H9 (cell line): Measurements from ENCODE around the gene SUV39H1. TPM values are rescaled to one million over a fixed set of nuclear protein-coding genes. Genes with fewer than 3 reads are reported as not detected.

Experiments used
- DNase-seq: peaks from one replicate; pipeline ENCODE4 v3.0.0-alpha.2; 2017
- H2AFZ ChIP-seq: one replicate; pipeline ENCODE4 v1.6.1; 2013; ENCODE audit warnings: mild to moderate bottlenecking, low read length, control low read depth, moderate library complexity
- H2AK5ac ChIP-seq: 2 replicates; pipeline ENCODE4 v1.6.1; 2013; ENCODE audit warnings: low read length, control low read depth, mixed read lengths; ENCODE audit not compliant: insufficient read length
- H2BK120ac ChIP-seq: one replicate; pipeline ENCODE4 v1.6.1; 2013; ENCODE audit warnings: low read depth, mild to moderate bottlenecking, low read length, control low read depth, inconsistent platforms; ENCODE audit not compliant: poor library complexity, severe bottlenecking
- H2BK12ac ChIP-seq: 2 replicates; pipeline ENCODE4 v1.6.1; 2013; ENCODE audit warnings: low read length, control low read depth, mixed read lengths, low read depth; ENCODE audit not compliant: insufficient read length
- H2BK15ac ChIP-seq: 2 replicates; pipeline ENCODE4 v1.6.1; 2013; ENCODE audit warnings: low read depth, low read length, control low read depth
- H2BK20ac ChIP-seq: one replicate; pipeline ENCODE4 v1.6.1; 2013; ENCODE audit warnings: low read depth, mild to moderate bottlenecking, low read length, control low read depth, inconsistent platforms; ENCODE audit not compliant: poor library complexity, severe bottlenecking
- H2BK5ac ChIP-seq: 2 replicates; pipeline ENCODE4 v1.6.1; 2013; ENCODE audit warnings: low read length, control low read depth, mixed read lengths; ENCODE audit not compliant: insufficient read length
- H3K14ac ChIP-seq: 2 replicates; pipeline ENCODE4 v1.6.1; 2013; ENCODE audit warnings: low read length, control low read depth; ENCODE audit not compliant: insufficient read depth
- H3K18ac ChIP-seq: 2 replicates; pipeline ENCODE4 v1.6.1; 2013; ENCODE audit warnings: low read depth, mild to moderate bottlenecking, mixed read lengths, low read length, control low read depth; ENCODE audit not compliant: insufficient read length
- H3K23ac ChIP-seq: 2 replicates; pipeline ENCODE4 v1.6.1; 2013; ENCODE audit warnings: low read length, control low read depth, mixed read lengths, low read depth; ENCODE audit not compliant: insufficient read length
- H3K23me2 ChIP-seq: 2 replicates; pipeline ENCODE4 v1.6.1; 2013; ENCODE audit warnings: low read depth, mild to moderate bottlenecking, mixed read lengths, low read length, control low read depth; ENCODE audit not compliant: insufficient read length, poor library complexity, severe bottlenecking
- H3K27ac ChIP-seq: 2 replicates; pipeline ENCODE4 v1.5.1; 2013; ENCODE audit warnings: low read length, control low read depth, mixed read lengths, low read depth; ENCODE audit not compliant: insufficient read length
- H3K27me3 ChIP-seq: 2 replicates; pipeline ENCODE4 v1.6.1; 2013; ENCODE audit warnings: low read length, control low read depth, inconsistent platforms; ENCODE audit not compliant: insufficient read depth
- H3K4ac ChIP-seq: 2 replicates; pipeline ENCODE4 v1.6.1; 2013; ENCODE audit warnings: low read depth, mild to moderate bottlenecking, control low read depth, inconsistent platforms, low read length, moderate library complexity
- H3K4me1 ChIP-seq: 2 replicates; pipeline ENCODE4 v1.6.1; 2013; ENCODE audit warnings: low read length, control low read depth, inconsistent platforms; ENCODE audit not compliant: insufficient read depth
- H3K4me2 ChIP-seq: 2 replicates; pipeline ENCODE4 v1.6.1; 2013; ENCODE audit warnings: low read length, control low read depth, mixed read lengths; ENCODE audit not compliant: insufficient read length, insufficient read depth
- H3K56ac ChIP-seq: 2 replicates; pipeline ENCODE4 v1.6.1; 2013; ENCODE audit warnings: low read depth, mild to moderate bottlenecking, mixed read lengths, low read length, control low read depth; ENCODE audit not compliant: insufficient read length
- H3K79me1 ChIP-seq: 2 replicates; pipeline ENCODE4 v1.6.1; 2013; ENCODE audit warnings: low read depth, mild to moderate bottlenecking, moderate library complexity, low read length, control low read depth, inconsistent platforms; ENCODE audit not compliant: insufficient read depth, poor library complexity, severe bottlenecking
- H3K79me2 ChIP-seq: 2 replicates; pipeline ENCODE4 v1.6.1; 2013; ENCODE audit warnings: low read length, control low read depth, inconsistent platforms; ENCODE audit not compliant: insufficient read depth
- H3K9ac ChIP-seq: 2 replicates; pipeline ENCODE4 v1.6.1; 2013; ENCODE audit warnings: low read length, control low read depth, mixed read lengths; ENCODE audit not compliant: insufficient read length; ENCODE audit errors: extremely low read depth
- H3K9me3 ChIP-seq: one replicate; pipeline ENCODE4 v1.6.1; 2013; ENCODE audit warnings: low read depth, low read length, inconsistent platforms; ENCODE audit not compliant: control insufficient read depth
- H3T11ph ChIP-seq: one replicate; pipeline ENCODE4 v1.6.1; 2013; ENCODE audit warnings: mild to moderate bottlenecking, low read length, control low read depth, inconsistent platforms
- H4K20me1 ChIP-seq: one replicate; pipeline ENCODE4 v1.6.1; 2013; ENCODE audit not compliant: control insufficient read depth, insufficient read length, insufficient read depth
- H4K5ac ChIP-seq: 2 replicates; pipeline ENCODE4 v1.6.1; 2013; ENCODE audit warnings: low read depth, mild to moderate bottlenecking, mixed read lengths, low read length, control low read depth; ENCODE audit not compliant: insufficient read length
- H4K8ac ChIP-seq: replicated peaks from 2 replicates; pipeline ENCODE4 v1.6.1; 2013; ENCODE audit warnings: low read length, control low read depth, mixed read lengths, low read depth; ENCODE audit not compliant: insufficient read length
- H4K91ac ChIP-seq: 2 replicates; pipeline ENCODE4 v1.6.1; 2013; ENCODE audit warnings: low read depth, mild to moderate bottlenecking, moderate library complexity, mixed read lengths, low read length, control low read depth; ENCODE audit not compliant: insufficient read length
- H3K27ac Mint-ChIP-seq, 3 experiments: 2 replicates in 2 of 3; 3 replicates in 1 of 3; pipeline ENCODE4 v1.8.0; 2020 to 2021; ENCODE audit warnings: mixed read lengths in 3 of 3, mild to moderate bottlenecking in 1 of 3, moderate library complexity in 1 of 3
- H3K27me3 Mint-ChIP-seq: 2 replicates; pipeline ENCODE4 v1.8.0; 2021; ENCODE audit warnings: low read depth, mild to moderate bottlenecking, moderate library complexity, mixed read lengths
- H3K36me3 Mint-ChIP-seq, 3 experiments: 2 replicates in 2 of 3; 3 replicates in 1 of 3; pipeline ENCODE4 v1.8.0; 2020 to 2021; ENCODE audit warnings: low read depth in 3 of 3, mixed read lengths in 3 of 3; ENCODE audit not compliant: insufficient read depth in 1 of 3
- H3K4me1 Mint-ChIP-seq, 2 experiments: 2 replicates each; pipeline ENCODE4 v1.8.0; 2020; ENCODE audit warnings: mixed read lengths in 2 of 2
- H3K4me3 Mint-ChIP-seq, 2 experiments: 2 replicates in 1 of 2; 3 replicates in 1 of 2; pipeline ENCODE4 v1.8.0; 2020 to 2021; ENCODE audit warnings: mild to moderate bottlenecking in 2 of 2, mixed read lengths in 2 of 2, moderate library complexity in 1 of 2
- H3K9me3 Mint-ChIP-seq, 2 experiments: 2 replicates in 1 of 2; 3 replicates in 1 of 2; pipeline ENCODE4 v1.8.0; 2020; ENCODE audit warnings: mild to moderate bottlenecking in 2 of 2, mixed read lengths in 2 of 2, moderate library complexity in 1 of 2
- CTCF ChIP-seq: fragments of 200-600 bp; sonication (generic); conservative IDR thresholded peaks from 3 replicates; pipeline ENCODE4 v1.8.0; 2021; ENCODE audit warnings: antibody characterized with exemption, mild to moderate bottlenecking
- WGBS: extraction: QIAGEN DNeasy Blood & Tissue Kit; methylation state at CpG from one replicate; pipeline ENCODE4 v1.1.7; 2013; ENCODE audit warnings: missing lambda C conversion rate, low lambda C conversion rate, mixed read lengths; ENCODE audit not compliant: insufficient read length; ENCODE audit errors: extremely low coverage; 5-methylcytosine and 5-hydroxymethylcytosine counted together
- total RNA-seq: library from RNA; stranded (reverse); gene quantifications from 2 replicates; pipeline ENCODE4 v1.2.1, GENCODE V29; 2021

SUV39H1 gene
- total RNA-seq, 1 experiment from 2014 or later = 16.2 TPM

- no peak overlapping the region for H3K4me3 Mint-ChIP-seq
- Histone ChIP-seq H4K91ac (no peak overlapping the region), H3K14ac (no peak overlapping the region), H4K5ac (no peak overlapping the region), H3K79me1 (no peaks in the 10 kb centered on the region), H3T11ph (no peak overlapping the region), H3K18ac (no peak overlapping the region), H2BK120ac (no peak overlapping the region), H2AK5ac (no peak overlapping the region), H3K9ac (no peak overlapping the region), H3K9me3 (peaks cover 24% of the 10 kb centered on the region), H4K20me1 (no peaks in the 10 kb centered on the region), H2BK15ac (no peak overlapping the region), H2BK20ac (no peak overlapping the region), H2BK12ac (no peak overlapping the region), H2AFZ (no peak overlapping the region), H3K56ac (no peak overlapping the region), H3K23ac (no peak overlapping the region), H3K4ac (no peak overlapping the region), H3K23me2 (no peaks in the 10 kb centered on the region), H3K4me2 (no peak overlapping the region), H3K79me2 (no peaks in the 10 kb centered on the region), H3K4me1 (no peaks in the 10 kb centered on the region), H3K27ac (no peak overlapping the region), H3K27me3 (no peaks in the 10 kb centered on the region), H2BK5ac (no peak overlapping the region), H4K8ac (no peak overlapping the region)
- H3K36me3 Mint-ChIP-seq = peaks cover 0 to 5% (median 4%) of the 10 kb centered on the region in 3 experiments; a peak in 4 of 7 replicates
- no peaks in the 10 kb centered on the region; the same call in none of the 2 replicates for H3K27me3 Mint-ChIP-seq
- no peak for DNase-seq
- peaks cover 67% of the 10 kb centered on the region in 2 experiments for H3K9me3 Mint-ChIP-seq
- no CpG with 5 or more reads among the region's 3 CpGs for WGBS
- H3K4me1 Mint-ChIP-seq = no peaks in the 10 kb centered on the region
- no peak for TF ChIP-seq CTCF
- no peak overlapping the region for H3K27ac Mint-ChIP-seq
Measured at GRCh38 chrX:48751343-48751742, 54.8 kb downstream of the SUV39H1 start.
